ENCODE results near the gene DPYD. TPM values are rescaled to one million over a fixed set of nuclear protein-coding genes. Genes with fewer than 3 reads are reported as not detected.

DPYD gene
- polyA plus RNA-seq, 3 donors: 4.2 to 23.5 (median 17.1) TPM

- 84 to 89% (median 85%) methylated on average over 2 of the region's 2 CpGs for WGBS, 3 donors
- H3K27ac ChIP-seq (ENCODE audit: low read depth, low read length): no peak overlapping the region
Observed at GRCh38 chr1:97451944-97452343, 468.9 kb downstream of the DPYD start.

DNA sequence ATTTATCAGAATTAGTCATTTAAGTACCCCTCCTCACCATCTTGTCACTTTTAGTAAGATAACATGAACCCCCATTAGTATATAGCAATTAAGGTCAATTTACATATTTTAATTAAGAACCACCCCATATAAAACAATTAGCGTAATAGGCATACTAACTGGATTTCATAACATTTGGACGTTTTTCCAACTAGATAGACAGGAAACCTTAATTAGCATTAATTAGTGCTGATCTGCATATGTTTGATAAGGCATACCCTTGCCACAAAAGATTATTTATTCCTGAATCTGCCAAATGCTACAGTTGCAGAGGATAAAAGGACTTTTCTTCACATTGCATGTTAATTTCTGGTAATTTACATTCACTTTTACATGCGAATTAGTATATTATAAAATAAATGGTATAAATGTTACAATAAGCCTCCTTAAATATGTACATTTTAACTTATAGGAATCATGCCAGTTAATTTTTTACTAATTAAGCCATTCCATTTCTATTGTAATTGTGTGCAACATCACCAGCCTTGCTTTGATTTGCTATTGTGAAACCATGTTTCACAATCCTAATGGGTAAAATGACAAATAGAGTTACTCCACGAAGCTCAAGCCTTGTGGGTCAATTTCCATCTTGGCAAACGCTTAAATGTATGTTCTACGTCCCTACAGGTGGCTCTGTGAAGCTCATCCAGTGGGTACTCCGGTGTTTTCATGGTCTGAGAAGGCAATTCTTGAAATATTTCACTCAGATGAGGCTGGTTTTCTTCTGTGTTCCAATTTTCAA is 469.6 kb downstream of the DPYD start:
- 73 to 82% (median 78%) methylated on average over 7 of the region's 7 CpGs for WGBS, 3 donors
- no peak overlapping the region for H3K27ac ChIP-seq (ENCODE audit: low read depth, low read length)

DNA sequence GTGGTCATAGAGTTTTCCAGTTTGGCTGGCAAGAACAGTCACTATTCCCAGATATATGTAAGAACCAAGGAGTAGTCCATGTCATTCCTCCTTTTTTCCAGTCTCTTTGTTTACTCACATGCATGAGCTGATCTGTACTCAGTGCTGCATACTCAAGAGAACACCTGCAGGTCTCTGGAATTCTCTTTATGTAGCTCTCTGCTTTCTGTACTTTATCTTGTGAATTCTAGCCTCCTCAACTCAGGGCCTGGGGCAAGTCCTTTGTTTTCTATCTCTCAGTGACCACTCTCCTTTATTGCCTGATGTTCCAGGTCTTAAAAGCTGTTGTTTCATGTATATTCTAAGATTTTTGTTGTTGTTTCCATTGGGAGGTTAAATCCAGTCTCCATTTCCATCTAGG is 478.9 kb downstream of the DPYD start:
- no peak overlapping the region for H3K27ac ChIP-seq (ENCODE audit: low read depth, low read length)

- 43 to 70% (median 49%) methylated on average over 2 of the region's 2 CpGs for WGBS, 3 donors
Observed at GRCh38 chr1:97433824-97434177, 487.0 kb downstream of the DPYD start.

DNA sequence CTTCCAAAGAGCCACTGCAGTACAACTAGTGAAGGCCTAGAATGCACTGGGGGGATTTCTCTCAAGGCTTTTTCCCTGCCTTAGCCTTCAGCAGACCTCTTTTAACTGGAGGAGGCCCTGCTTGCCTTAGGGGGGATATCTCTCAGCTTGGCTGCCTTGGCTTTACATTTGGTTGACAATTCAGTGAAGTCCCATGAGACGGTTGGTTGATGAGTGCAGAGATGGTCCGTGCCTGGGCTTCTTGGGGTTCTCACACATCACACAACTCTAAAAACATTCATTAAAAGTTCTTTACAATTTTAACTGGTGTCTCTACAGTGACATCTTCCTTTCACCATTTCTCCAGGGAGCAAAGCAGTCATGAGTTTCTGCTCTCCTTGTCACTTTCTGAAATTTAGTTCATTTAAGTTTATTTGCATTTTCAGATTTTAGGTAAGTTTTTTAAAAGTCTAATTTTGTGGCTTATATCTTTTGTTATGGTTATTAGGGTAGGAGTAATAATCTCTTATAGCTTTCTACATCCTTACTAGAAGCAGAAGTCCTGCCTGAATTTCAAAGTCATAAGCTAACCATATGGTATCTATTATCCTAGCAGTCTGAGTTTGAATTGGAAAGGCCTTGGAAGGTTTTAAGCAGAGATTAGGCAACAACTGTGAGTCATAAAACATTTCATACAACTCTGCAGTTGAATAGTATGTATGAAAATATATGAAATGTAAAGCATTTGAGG is 487.6 kb downstream of the DPYD start:
- whole genome bisulfite sequencing, 3 donors: 82 to 87% (median 86%) methylated on average over 2 of the region's 2 CpGs
- H3K27ac ChIP-seq (ENCODE audit: low read depth, low read length): no peak overlapping the region

More at GRCh38 chr1:97433824-97434177, 487.0 kb downstream of the DPYD start:
- no peak overlapping the region for H3K27ac ChIP-seq (ENCODE audit: low read depth, low read length)

- no peak overlapping the region for H3K27ac ChIP-seq (ENCODE audit: low read depth, low read length)
- WGBS, 3 donors: 82 to 96% (median 94%) methylated on average over 3 of the region's 3 CpGs
Observed at GRCh38 chr1:97427371-97427770, 493.5 kb downstream of the DPYD start.

DNA sequence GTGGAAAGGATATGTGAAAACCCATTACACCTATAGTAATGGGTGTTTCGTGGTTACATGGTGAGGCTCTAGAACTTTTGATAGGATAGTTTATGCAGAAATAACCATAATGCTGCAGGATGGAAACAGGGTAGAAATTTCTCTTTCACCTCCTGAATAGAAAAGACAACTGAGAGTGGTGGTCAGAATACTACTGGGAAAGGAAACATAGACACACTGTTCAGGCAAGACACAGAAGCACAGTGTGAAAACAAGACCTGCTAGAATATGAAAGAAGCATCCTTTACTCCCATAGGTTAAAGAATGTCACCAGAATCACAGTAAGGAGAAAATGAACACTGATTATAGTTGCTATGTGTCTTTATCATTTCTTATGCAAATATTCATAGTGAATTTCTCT is 496.6 kb downstream of the DPYD start:
- H3K27ac ChIP-seq (ENCODE audit: low read depth, low read length): no peak overlapping the region
- 85 to 100% (median 95%) methylated on average over 1 of the region's 1 CpG for WGBS, 3 donors

DNA sequence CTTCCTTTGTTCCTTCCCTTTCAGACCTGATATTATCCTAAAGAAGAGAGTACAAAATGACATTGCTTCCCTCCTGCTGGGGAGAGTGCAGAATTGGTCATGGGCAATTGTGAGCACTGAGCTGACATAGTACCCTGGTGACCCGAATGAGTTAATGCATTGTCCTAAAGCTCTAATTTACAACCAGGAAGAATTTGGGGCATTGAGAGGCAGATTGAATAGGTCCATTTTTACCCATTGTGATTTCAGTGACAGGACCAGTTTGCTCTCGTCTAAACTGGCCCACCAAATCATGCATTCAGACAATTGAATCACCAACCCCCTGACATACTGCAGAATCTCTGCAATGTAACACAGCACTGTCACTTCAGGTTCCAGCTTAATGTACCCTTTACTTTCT is 497.4 kb downstream of the DPYD start:
- no peak overlapping the region for H3K27ac ChIP-seq (ENCODE audit: low read depth, low read length)
- WGBS, 3 donors: 66 to 90% (median 89%) methylated on average over 2 of the region's 2 CpGs

DNA sequence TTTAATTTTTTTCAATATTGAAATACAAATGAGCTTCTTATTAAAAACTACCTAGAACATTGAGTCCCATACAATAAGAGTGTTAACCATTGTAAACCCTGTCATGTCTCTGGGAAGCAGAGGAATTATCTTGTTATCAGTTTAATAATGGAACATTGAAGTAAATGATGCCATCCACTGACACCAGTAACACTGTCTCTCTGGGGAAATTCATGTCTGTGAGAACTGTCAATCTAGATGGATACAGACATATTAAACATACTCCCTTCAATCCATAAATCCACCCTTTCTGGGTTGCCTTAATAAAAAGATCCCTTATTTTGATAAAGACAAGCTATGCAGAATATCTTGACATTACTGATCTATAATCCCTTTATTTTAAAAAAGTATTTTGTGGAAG is 503.2 kb downstream of the DPYD start:
- H3K27ac ChIP-seq (ENCODE audit: low read depth, low read length): no peak overlapping the region

DNA sequence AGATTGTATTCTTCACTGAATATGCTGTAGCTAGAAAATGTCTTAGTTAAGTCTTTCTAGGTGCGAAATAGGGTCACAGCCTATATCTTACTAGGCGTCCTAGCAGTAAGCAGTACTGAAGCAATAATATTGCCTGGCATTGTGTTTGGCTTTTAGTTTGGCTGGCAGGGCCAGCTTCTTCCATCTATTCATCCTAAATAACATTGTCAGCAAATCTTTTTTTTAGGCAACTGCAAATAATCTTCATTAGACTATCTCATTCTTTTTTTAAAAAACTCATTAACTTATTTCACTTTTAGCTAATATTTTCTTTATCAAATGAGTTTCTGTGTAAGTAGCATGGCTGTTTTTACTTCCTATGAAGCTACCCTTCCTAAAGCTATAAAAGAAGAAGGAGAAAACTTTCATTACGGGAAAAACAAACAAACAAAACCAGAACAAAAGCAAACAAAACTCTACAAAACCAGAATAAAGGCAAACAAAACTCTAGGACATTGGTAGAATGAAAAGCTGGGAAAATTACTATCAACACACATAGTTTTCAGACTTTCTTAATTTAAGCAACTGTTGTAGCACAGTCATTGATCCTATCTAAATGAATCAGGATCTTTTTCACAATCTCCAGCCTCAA is 506.0 kb downstream of the DPYD start:
- WGBS, 3 donors: 75 to 98% (median 96%) methylated on average over 3 of the region's 3 CpGs
- H3K27ac ChIP-seq (ENCODE audit: low read depth, low read length): no peak overlapping the region

- H3K27ac ChIP-seq (ENCODE audit: low read depth, low read length): no peak overlapping the region
- WGBS, 3 donors: 0 to 88% (median 43%) methylated on average over 1 of the region's 1 CpG
Observed at GRCh38 chr1:97412737-97413136, 508.1 kb downstream of the DPYD start.

DNA sequence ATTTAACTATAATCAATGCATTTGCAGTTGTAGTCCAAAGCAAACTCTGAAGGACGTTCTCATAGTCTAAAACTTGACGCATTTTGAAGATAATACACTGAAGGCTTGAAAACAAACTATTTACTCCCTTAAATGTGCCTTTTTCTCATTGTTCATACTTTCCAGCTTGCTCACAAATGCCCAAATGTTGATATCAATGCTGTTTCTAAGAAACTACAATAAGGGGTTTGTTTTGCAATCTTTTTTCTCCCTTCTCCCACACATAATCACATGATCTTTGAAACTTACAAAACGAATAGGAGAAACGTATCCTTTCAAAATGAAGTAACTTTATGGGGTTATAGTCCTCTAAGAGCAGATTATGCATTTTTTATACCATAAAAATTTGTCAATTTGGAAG is 508.7 kb downstream of the DPYD start:
- WGBS, 3 donors: 54 to 72% (median 61%) methylated on average over 4 of the region's 4 CpGs
- no peak overlapping the region for H3K27ac ChIP-seq (ENCODE audit: low read depth, low read length)

- WGBS, 3 donors: 75 to 87% (median 80%) methylated on average over 3 of the region's 3 CpGs
- no peak overlapping the region for H3K27ac ChIP-seq (ENCODE audit: low read depth, low read length)
Observed at GRCh38 chr1:97396463-97396862, 524.4 kb downstream of the DPYD start.

GRCh38 chr1:97392701-97393100 is 528.1 kb downstream of the DPYD start:
- no peak overlapping the region for H3K27ac ChIP-seq (ENCODE audit: low read depth, low read length)

GRCh38 chr1:97385536-97386277 is 535.1 kb downstream of the DPYD start:
- 90 to 97% (median 96%) methylated on average over 2 of the region's 2 CpGs for WGBS, 3 donors
- H3K27ac ChIP-seq (ENCODE audit: low read depth, low read length): no peak overlapping the region

DNA sequence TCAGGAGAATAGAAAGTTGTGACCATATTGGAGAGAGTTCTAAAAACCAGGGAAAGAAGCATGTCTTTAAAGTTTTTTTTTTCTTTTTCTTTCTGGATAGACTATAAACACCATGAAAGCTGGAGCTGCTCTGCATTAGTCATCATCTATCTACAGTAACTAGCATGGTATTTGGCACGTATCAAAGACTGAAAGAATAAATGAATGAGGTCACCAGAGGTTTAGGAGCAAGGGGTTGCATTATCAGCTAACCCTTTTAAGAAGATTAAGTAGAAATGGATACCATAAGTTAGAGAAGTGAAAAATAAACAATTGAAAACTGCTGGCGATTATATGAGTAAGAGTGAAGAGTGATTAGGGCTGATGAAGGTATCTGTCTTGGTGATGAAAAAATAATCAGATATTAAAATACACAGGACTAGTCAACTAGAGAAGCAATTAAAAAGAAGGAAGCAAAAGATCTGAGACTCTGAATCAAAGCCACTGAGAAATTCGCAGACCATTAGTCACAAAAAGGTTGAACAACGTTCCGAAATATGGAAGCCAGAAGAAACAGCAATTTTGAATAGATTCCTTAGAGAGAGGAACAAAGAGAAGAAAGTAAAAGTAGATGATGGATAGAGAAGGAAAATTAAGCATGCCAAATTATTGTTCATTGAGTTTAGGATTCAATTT is 536.4 kb downstream of the DPYD start:
- WGBS, 3 donors: 63 to 72% (median 72%) methylated on average over 5 of the region's 5 CpGs
- no peak overlapping the region for H3K27ac ChIP-seq (ENCODE audit: low read depth, low read length)

DNA sequence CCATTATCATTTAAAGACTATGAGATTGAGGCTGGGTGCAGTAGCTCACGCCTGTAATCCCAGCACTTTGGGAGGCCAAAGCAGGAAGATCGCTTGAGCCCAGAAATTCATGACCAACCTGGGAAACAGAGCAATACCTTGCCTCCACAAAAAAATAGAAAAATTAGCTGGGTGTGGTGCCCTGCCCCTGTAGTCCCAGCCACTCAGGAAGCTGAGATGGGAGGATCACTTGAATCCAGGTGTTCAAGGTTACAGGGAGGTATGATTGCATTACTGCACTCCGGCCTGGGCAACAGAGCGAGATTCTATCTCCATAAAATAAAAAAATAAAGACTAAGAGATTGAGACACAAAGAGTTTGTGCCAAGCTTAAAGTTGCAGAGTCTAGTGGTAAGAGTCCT is 537.0 kb downstream of the DPYD start:
- H3K27ac ChIP-seq (ENCODE audit: low read depth, low read length): no peak overlapping the region
- 84 to 92% (median 87%) methylated on average over 4 of the region's 4 CpGs for WGBS, 3 donors

- 93 to 100% (median 98%) methylated on average over 1 of the region's 1 CpG for WGBS, 3 donors
Observed at GRCh38 chr1:97382206-97382605, 538.6 kb downstream of the DPYD start.

More at GRCh38 chr1:97382206-97382605, 538.6 kb downstream of the DPYD start:
- no peak overlapping the region for H3K27ac ChIP-seq (ENCODE audit: low read depth, low read length)

All from adipose tissue (tissue), 3 donors.